Stimulated activated CD4-positive, alpha-beta T cell treated with anti-CD3 and anti-CD28 coated beads, Interleukin-12 subunit alpha, Interleukin-12 subunit beta, amount 100 ng/mL, for 4 hours (primary cell): Measurements from ENCODE around the gene PRKN.
"Not testable (repeated sequence)": the region's sequence is repeated elsewhere in the genome, so short reads cannot be mapped to it uniquely, and the experiment has no call there.

ENCODE experiments used
- DNase-seq: peaks from one replicate; pipeline ENCODE4 v3.0.0-alpha.2; 2020

The PRKN gene

GRCh38 chr6:162612613-162613012 lies 115.0 kb downstream of the PRKN start:
- no peak for DNase-seq

DNA sequence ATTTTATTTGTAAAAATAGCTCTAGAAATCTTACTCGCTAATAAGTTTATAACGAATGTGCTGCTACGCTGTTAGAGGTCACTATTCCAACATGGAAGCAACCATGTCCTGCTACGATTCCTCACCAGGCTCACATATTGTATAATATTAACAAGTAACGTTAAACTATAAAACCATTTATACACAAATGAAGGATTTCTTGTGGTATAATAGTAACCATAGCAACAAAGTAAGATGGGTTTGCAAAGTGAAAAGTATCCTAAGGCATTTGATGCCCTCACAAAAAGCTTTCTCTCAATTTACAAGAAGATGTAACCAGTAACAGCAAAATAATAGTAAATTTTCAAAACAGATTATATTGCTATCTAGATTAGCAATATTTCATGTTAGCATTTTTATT lies 117.2 kb downstream of the PRKN start:
- no peak for DNase-seq

GRCh38 chr6:162605881-162606280 lies 121.7 kb downstream of the PRKN start:
- DNase-seq = no peak

GRCh38 chr6:162603231-162604015 lies 124.1 kb downstream of the PRKN start:
- DNase-seq = no peak

DNA sequence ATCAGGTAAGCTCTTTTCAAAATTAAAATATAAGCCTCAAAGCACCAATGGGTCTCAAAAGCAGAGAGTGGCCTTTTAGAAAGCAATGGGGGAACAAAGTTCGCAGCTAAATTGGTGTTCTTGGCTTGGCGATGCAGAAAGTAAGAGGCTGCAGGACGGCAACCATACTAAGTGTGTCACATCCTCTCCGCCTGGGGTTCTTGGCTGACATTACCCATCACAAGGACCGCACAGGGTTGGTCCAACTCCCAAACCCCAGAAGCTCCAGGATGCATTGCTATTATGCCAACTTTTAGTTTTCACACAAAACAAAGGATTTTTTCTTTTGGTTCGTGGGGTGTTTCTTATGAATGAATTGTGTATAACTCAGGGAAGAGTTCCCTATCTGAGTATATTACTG lies 124.8 kb downstream of the PRKN start:
- no peak for DNase-seq

- DNase-seq = no peak
Measured at GRCh38 chr6:162596676-162597075, 130.9 kb downstream of the PRKN start.

DNA sequence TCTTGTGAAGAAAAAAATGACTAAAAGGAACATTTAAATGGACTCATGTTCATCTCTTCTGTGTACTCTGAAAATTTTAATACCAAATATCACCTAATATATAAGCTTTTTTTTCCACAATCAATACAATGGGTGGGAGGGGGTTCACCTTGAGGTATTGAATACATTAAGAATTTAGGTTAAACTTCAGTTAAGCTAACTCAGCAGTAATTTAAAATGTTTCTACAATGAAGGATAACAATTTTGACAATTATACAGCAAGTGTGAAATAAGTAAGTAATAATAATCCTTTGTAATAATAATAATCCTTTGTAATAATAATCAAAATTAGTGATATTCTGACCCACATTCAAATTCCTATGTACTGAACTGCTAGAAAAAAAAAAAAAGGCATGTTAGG lies 136.0 kb downstream of the PRKN start:
- no peak for DNase-seq

GRCh38 chr6:162581988-162582780 lies 145.4 kb downstream of the PRKN start:
- DNase-seq = no peak

DNA sequence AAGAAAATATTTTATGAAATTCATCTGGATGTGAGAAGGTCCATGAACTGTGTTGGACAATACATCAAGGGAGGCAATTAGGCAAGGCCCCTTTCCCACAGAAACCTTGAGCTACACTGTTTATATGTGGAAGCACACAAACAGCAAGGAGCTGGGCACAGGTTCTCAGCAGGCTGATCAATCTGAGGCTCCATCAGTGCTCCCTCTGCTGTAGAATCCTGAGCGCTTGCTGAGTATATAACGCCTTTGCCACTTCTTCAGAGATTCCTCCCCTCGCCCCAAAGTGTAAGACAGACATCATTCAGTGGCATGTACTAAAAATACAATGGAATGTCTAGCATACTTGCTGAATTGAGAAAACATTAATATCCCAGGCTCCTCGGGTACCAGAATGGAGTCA lies 146.9 kb downstream of the PRKN start:
- DNase-seq = no peak

DNA sequence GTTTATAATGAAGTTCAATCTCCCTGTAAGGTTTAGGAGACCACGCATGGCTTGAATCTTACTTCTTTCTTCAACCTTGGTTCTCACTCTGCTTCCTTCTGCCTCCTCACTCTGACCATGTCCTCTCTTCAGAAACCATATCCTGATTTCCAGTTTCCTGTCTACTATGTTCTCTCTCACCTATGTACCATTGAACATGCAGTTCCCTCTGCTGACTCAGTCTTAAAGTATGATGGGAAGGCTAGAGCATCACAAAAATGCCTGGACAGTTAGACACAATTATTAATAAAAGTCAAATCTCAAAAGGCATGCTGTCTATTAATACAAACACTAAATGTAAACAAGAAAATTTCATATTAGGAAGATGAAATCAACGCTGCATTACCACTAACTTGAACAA lies 151.6 kb downstream of the PRKN start:
- no peak for DNase-seq

- DNase-seq = no peak
Measured at GRCh38 chr6:162572240-162572639, 155.3 kb downstream of the PRKN start.

- no peak for DNase-seq
Measured at GRCh38 chr6:162568266-162568665, 159.3 kb downstream of the PRKN start.

DNA sequence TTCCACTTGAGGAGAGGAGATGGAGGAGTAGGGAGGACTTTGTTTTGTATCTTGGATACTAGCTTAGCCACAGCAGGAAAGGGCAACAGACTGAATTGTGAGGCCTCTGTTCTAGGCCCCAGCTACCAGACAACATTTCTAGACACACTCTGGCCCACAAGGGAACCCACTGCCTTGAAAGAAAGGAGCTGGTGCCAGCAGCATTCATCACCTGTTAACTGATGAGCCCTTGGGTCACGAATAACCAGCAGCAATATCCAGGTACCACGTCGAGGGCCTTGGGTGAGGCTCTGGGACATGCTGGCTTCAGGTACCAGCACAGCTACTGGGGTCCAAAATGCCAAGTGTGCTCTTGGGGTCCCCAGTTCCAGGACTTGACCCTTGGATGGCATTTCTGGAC lies 165.5 kb downstream of the PRKN start:
- DNase-seq = no peak

DNA sequence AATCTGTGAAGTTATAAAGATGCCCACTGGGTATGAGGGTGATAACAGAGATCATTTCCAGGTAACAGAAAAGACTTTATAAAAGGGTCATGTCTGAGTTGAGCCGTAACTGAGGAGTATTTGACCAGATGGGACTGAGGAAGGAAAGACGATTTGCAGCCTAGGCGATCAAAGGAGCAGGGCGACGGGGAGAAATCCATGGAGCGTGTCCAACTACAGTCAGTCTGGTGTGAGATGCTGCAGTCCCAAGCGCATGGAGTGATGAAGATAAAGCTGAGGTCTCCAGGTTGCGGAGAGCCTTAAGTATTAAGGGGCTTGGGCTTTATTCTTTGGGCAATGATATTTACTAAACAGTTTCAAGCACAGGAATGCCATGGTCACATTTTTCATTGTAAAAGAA lies 166.7 kb downstream of the PRKN start:
- DNase-seq = no peak

DNA sequence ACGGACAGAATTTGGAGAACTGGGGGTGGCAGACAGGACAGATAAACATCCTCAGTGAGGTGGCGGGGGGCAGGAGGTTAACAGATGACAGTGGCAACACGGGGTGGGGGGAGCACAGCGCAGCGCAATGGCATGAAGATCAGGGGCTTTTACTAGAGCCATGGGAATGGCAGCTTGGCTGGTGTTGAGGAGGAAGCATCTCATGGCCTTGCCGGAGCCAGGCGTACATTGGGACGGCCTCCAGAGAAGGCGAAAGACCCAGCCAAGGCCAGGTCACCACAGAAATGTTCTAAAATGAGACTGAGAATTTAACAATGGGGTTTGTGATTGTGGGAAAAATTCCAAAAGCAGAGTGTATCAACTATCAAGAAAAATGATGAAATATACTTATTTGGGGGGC lies 173.0 kb downstream of the PRKN start:
- DNase-seq = no peak

GRCh38 chr6:162546905-162547304 lies 180.7 kb downstream of the PRKN start:
- DNase-seq = no peak

- no peak for DNase-seq
Measured at GRCh38 chr6:162543221-162543620, 184.3 kb downstream of the PRKN start.

GRCh38 chr6:162541019-162541601 lies 186.5 kb downstream of the PRKN start:
- DNase-seq = no peak

- no peak for DNase-seq
Measured at GRCh38 chr6:162539321-162539720, 188.2 kb downstream of the PRKN start.

DNA sequence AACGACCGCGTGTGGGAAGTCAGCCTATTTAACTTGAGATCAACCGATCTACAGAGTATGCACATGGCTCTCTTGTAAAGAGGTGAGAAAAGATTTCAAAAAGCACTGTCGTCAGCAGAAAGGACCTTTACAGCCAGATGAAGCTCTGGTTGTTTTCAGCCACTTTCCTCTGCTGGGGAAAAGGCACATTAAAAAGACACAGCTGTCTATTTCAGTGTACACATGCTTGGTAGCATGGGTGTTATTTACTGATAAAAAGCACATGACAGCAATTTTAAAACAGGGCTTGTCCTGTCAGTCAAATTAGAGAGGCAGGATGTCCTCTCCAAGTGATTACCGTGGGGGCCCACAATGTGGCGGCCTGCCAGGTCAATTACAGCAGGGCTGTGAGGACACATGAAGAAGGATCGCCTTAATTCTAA lies 188.9 kb downstream of the PRKN start:
- no peak for DNase-seq

DNA sequence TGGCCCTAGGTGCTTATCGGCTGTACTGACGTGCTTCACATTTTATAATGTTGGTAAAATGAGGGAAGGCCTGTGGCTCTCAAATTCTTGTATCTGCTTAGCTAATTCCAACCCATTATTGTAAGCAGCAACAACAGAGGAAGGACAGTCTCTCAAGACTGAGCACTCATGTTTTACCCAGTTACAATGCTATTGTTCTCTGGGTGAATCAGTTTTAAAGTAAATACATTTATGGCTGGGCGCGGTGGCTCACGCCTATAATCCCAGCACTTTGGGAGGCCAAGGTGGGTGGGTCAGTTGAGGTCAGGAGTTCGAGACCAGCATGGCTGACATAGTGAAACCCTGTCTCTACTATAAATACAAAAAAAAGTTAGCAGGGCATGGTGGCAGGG lies 194.6 kb downstream of the PRKN start:
- DNase-seq = no peak

DNA sequence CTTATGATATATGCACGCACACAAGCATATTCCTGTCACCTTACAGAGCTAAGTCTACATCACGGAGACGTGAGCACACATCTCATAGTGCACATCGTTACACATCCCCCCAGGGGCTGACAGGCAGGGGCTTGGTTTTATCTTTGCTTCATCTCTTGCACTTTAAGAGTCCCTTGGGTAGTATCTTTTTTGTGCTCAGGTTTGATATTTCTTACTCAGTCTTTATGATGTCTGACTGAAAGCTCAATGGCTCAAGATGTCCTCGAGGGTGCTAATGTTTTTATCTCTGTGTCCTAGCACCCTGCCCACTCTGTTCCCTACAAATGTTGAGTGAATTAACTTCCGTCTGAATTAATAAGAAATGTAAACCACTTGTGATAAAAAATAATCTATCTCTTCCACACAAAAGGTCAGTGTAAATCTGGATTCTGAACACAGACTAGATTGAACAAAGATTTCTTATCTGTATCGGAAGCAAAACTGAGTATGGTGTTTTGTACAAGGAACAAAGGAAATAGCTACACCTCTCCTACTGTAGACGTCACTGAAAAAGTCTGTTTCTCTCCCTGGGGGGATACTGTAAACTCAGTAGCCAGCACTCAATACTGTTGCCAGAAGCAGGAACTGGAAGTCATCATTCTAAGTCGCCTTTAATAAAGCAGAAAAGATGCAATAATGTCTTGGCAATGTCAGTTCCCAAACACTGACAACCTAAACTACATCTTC lies 195.1 kb downstream of the PRKN start:
- no peak for DNase-seq

DNA sequence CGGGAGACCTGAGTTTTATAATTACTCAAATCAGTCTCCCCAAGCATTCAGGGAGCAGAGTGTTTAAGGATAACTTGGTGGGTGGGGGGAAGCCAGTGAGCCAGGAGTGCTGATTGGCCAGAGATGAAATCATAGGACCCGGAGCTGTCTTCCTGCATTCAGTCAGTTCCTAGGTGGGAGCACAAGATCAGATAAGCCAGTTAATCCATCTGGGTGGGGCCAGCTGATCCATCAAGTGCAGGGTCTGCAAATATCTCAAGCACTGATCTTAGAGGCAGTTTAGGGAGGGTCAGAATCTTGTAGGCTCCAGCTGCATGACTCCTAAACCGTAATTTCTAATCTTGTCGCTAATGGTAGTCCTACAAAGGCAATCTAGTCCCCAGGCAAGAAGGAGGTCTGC lies 196.2 kb downstream of the PRKN start:
- not testable (repeated sequence) for DNase-seq
